GM12878 (cell line): ENCODE results near the gene ARHGAP22. TPM values are rescaled to one million over a fixed set of nuclear protein-coding genes. Genes with fewer than 3 reads are reported as not detected.

Source experiments
- ATAC-seq: fragments of 200-7000 bp; cut with Tn5 transposase; 3 replicates; pipeline ENCODE4 v1.9.1; 2020; ENCODE audit warnings: mild to moderate bottlenecking, moderate library complexity
- BruUV-seq: library from RNA; stranded (reverse); fragments of 400-500 nt; replicated peaks from 2 replicates; lab custom pipeline; 2021; lab: Mats Ljungman, UMichigan
- CTCF ChIA-PET: fragments of 300-600 bp; sonication (Branson Sonifier 250); formaldehyde crosslinking; extraction: SDS; loops from one replicate; lab custom pipeline; 2021; ENCODE audit warnings: inconsistent platforms; lab: Yijun Ruan, JAX
- POLR2A ChIA-PET: fragments of 350-600 bp; formaldehyde crosslinking; extraction: SDS; loops from one replicate; lab custom pipeline; 2021; ENCODE audit warnings: inconsistent platforms; lab: Charles Lee
- RAD21 ChIA-PET: fragments of 300-600 bp; sonication (Branson Sonifier 250); formaldehyde crosslinking; loops from one replicate; lab custom pipeline; 2023; ENCODE audit warnings: antibody characterized with exemption; ENCODE audit not compliant: unreplicated experiment; lab: Charles Lee
- SMC1A ChIA-PET: fragments of 300-600 bp; sonication (Branson Sonifier 250); formaldehyde crosslinking; loops from one replicate; lab custom pipeline; 2023; ENCODE audit not compliant: unreplicated experiment, uncharacterized antibody; lab: Charles Lee
- DNase-seq: peaks from one replicate; pipeline ENCODE4 v3.0.0-alpha.2; 2011; ENCODE audit warnings: low read depth, low spot score
- FAIRE-seq: peaks from 3 replicates; lab custom pipeline; 2011; peaks lifted over from hg19 to GRCh38; lab: Jason Lieb, UNC
- H2AFZ ChIP-seq: 2 replicates; pipeline ENCODE4 v1.6.0; 2011; ENCODE audit warnings: low read depth, low read length, control low read depth; ENCODE audit not compliant: control insufficient read depth
- H3K27ac ChIP-seq: 2 replicates; pipeline ENCODE4 v1.5.1; 2011; ENCODE audit warnings: control low read depth; ENCODE audit not compliant: control insufficient read depth, insufficient read depth
- H3K27me3 ChIP-seq, 2 experiments: replicated peaks in 1 of 2; 2 replicates each; pipeline versions ENCODE4 v1.6.0 to v1.6.1; 2011; ENCODE audit warnings: low read length in 1 of 2; ENCODE audit not compliant: control insufficient read depth in 2 of 2, insufficient read depth in 2 of 2
- H3K36me3 ChIP-seq, 2 experiments: 2 replicates each; pipeline ENCODE4 v1.5.1; 2011; ENCODE audit warnings: low read length in 1 of 2; ENCODE audit not compliant: control insufficient read depth in 2 of 2, insufficient read depth in 2 of 2
- H3K4me1 ChIP-seq: 2 replicates; pipeline ENCODE4 v1.6.1; 2011; ENCODE audit warnings: mild to moderate bottlenecking, low read length, moderate library complexity, mixed read lengths; ENCODE audit not compliant: control insufficient read depth, insufficient read depth
- H3K4me2 ChIP-seq: 2 replicates; pipeline ENCODE4 v1.6.0; 2011; ENCODE audit warnings: control low read depth; ENCODE audit not compliant: control insufficient read depth, insufficient read depth
- H3K4me3 ChIP-seq: fragments of 200-600 bp; sonication (generic); 2 replicates; pipeline ENCODE4 v1.5.1; 2016
- H3K79me2 ChIP-seq: 2 replicates; pipeline ENCODE4 v1.6.0; 2011; ENCODE audit warnings: low read length; ENCODE audit not compliant: control insufficient read depth, insufficient read depth
- H3K9ac ChIP-seq: 2 replicates; pipeline ENCODE4 v1.8.0; 2011; ENCODE audit warnings: low read length, control low read depth, mixed read lengths; ENCODE audit not compliant: control insufficient read depth, insufficient read depth
- H3K9me3 ChIP-seq: replicated peaks from 3 replicates; pipeline ENCODE4 v1.5.1; 2011; ENCODE audit warnings: mild to moderate bottlenecking, low read length; ENCODE audit not compliant: control insufficient read depth, insufficient read depth
- H4K20me1 ChIP-seq: 2 replicates; pipeline ENCODE4 v1.6.0; 2011; ENCODE audit not compliant: control insufficient read depth, insufficient read depth
- ATF7 ChIP-seq: fragments of 450-650 bp; IDR thresholded peaks from 2 replicates; pipeline ENCODE4 v1.6.1; 2016; ENCODE audit warnings: low read depth, mild to moderate bottlenecking
- BCL11A ChIP-seq: IDR thresholded peaks from 2 replicates; pipeline ENCODE4 v1.6.1; 2011; ENCODE audit warnings: low read depth, low read length
- BHLHE40 ChIP-seq, 2 experiments: fragments of 450-650 bp in 1 of 2; IDR thresholded peaks; 2 replicates each; pipeline ENCODE4 v1.6.1; 2011 to 2017; ENCODE audit warnings: low read depth in 2 of 2, borderline replicate concordance in 1 of 2, improper control_type of control experiment in 1 of 2, low read length in 1 of 2, mild to moderate bottlenecking in 1 of 2
- BRCA1 ChIP-seq: IDR thresholded peaks from 2 replicates; pipeline ENCODE4 v1.6.1; 2011; ENCODE audit warnings: low read depth, low read length, improper control_type of control experiment
- CBFB ChIP-seq: IDR thresholded peaks from 2 replicates; pipeline ENCODE4 v1.6.1; 2016; ENCODE audit warnings: antibody characterized with exemption, low read depth
- EP300 ChIP-seq, 2 experiments: fragments of 150-350 bp in 1 of 2; IDR thresholded peaks; 2 replicates each; pipeline ENCODE4 v1.6.1; 2011 to 2012; ENCODE audit warnings: low read depth in 2 of 2, low read length in 2 of 2, borderline replicate concordance in 1 of 2, improper control_type of control experiment in 1 of 2, inconsistent platforms in 1 of 2; ENCODE audit not compliant: control insufficient read depth in 1 of 2
- ESRRA ChIP-seq: IDR thresholded peaks from 2 replicates; pipeline ENCODE4 v1.6.1; 2012; ENCODE audit warnings: mild to moderate bottlenecking, low read length, improper control_type of control experiment
- EZH2 ChIP-seq: IDR thresholded peaks from 2 replicates; pipeline ENCODE4 v1.6.1; 2012; ENCODE audit warnings: low read depth, mild to moderate bottlenecking, control low read depth, inconsistent platforms, low read length, borderline replicate concordance; ENCODE audit not compliant: control insufficient read depth
- HCFC1 ChIP-seq: fragments of 150-350 bp; IDR thresholded peaks from 2 replicates; pipeline ENCODE4 v1.6.1; 2014; ENCODE audit warnings: low read length
- MTA3 ChIP-seq: IDR thresholded peaks from 2 replicates; pipeline ENCODE4 v1.6.1; 2012; ENCODE audit warnings: low read length, inconsistent platforms, borderline replicate concordance
- PAX5 ChIP-seq: IDR thresholded peaks from 2 replicates; pipeline ENCODE4 v1.6.1; 2011; ENCODE audit warnings: low read depth, low read length, borderline replicate concordance
- SUPT20H ChIP-seq: IDR thresholded peaks from 2 replicates; pipeline ENCODE4 v1.6.1; 2011; ENCODE audit warnings: low read depth, mild to moderate bottlenecking, low read length, moderate library complexity, borderline replicate concordance; ENCODE audit not compliant: control insufficient read depth
- TCF7 ChIP-seq: IDR thresholded peaks from 2 replicates; pipeline ENCODE4 v1.6.1; 2014; ENCODE audit warnings: antibody characterized with exemption, borderline replicate concordance
- WGBS: methylation state at CpG from one replicate; pipeline ENCODE4 v1.1.6; 2016; ENCODE audit warnings: low lambda C conversion rate; ENCODE audit not compliant: insufficient replicate concordance, insufficient coverage; ENCODE audit errors: missing lambda C conversion rate; 5-methylcytosine and 5-hydroxymethylcytosine counted together
- in situ Hi-C: fragments of 300-500 bp; cut with MboI; formaldehyde crosslinking; loops from 9 replicates; pipeline ENCODE4 v1.14.3; 2018; ENCODE audit warnings: mixed read lengths
- intact Hi-C: fragments of 100-400 bp; cut with micrococcal nuclease; formaldehyde crosslinking; loops from one replicate; pipeline ENCODE4 v1.14.2; 2022; ENCODE audit not compliant: unreplicated experiment
- polyA plus RNA-seq, 11 experiments: library from polyadenylated mRNA; depleted of rRNA in 4 of 11; unstranded in 6 of 11; stranded (reverse) in 5 of 11; fragments of >200 nt; fragmentation: Nextera tagmentation in 4 of 11; fragmentation: Illumina TruSeq in 1 of 11; extraction: Ambion mirVana in 4 of 11; extraction: Trizol in 1 of 11; gene quantifications; 1 replicate in 1 of 11; 2 replicates in 10 of 11; pipeline versions ENCODE4 v1.2.1 to v1.2.3, GENCODE V29; 2011 to 2016; ENCODE audit warnings: inconsistent platforms in 2 of 11, missing spikeins in 2 of 11, low read depth in 1 of 11
- total RNA-seq, 4 experiments: library from RNA; depleted of rRNA in 3 of 4; stranded (reverse); fragments of >200 nt in 3 of 4; fragmentation: Illumina TruSeq in 1 of 4; extraction: Trizol in 1 of 4; gene quantifications; 2 replicates each; pipeline versions ENCODE4 v1.2.1 to v1.2.3, GENCODE V29; 2013 to 2021
- TF ChIP-seq, protein P1 (sequence below): fragments of 450-650 bp; IDR thresholded peaks from 2 replicates; pipeline ENCODE4 v1.6.1; 2016; ENCODE audit warnings: mild to moderate bottlenecking

ARHGAP22 gene
- total and polyA plus RNA-seq, 10 of the 15 experiments (the other 5 are each of a cell fraction or from before 2014, with no cell fraction given): 0.07 to 0.61 (median 0.18) TPM; not detected in 5

- in situ Hi-C loops (no loop called here), intact Hi-C loops (no loop called here)
- RAD21 ChIA-PET: interaction anchor here (0.8 to 15.3 kb wide), 3 partner anchors 13 to 100 kb away, joined by 3 to 383 read pairs (median 3); partner anchors contain the start of gene ARHGAP22
- FAIRE-seq (no peak), DNase-seq (no peak), ATAC-seq (no peak)
- SMC1A ChIA-PET: interaction anchor here (0.6 to 15.1 kb wide), 7 partner anchors 7 to 288 kb away, joined by 3 to 298 read pairs (median 6); partner anchors contain the start of gene ARHGAP22
- TF ChIP-seq BCL11A (no peak), PAX5 (no peak), EP300 (IDR thresholded peaks at IDR 0.05; ENCODE audit: borderline replicate concordance in 1 of 2, control insufficient read depth in 1 of 2, low read depth in 2 of 2, low read length in 2 of 2) (no peak), TCF7 (no peak), BHLHE40 (IDR thresholded peaks at IDR 0.05; ENCODE audit: borderline replicate concordance in 1 of 2, low read depth in 2 of 2, low read length in 1 of 2) (no peak), ESRRA (no peak), BRCA1 (no peak), CBFB (no peak), HCFC1 (no peak), SUPT20H (no peak), EZH2 (no peak), ATF7 (no peak), MTA3 (no peak)
- TF ChIP-seq, protein P1, sequence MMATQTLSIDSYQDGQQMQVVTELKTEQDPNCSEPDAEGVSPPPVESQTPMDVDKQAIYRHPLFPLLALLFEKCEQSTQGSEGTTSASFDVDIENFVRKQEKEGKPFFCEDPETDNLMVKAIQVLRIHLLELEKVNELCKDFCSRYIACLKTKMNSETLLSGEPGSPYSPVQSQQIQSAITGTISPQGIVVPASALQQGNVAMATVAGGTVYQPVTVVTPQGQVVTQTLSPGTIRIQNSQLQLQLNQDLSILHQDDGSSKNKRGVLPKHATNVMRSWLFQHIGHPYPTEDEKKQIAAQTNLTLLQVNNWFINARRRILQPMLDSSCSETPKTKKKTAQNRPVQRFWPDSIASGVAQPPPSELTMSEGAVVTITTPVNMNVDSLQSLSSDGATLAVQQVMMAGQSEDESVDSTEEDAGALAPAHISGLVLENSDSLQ: no peak
- peaks cover 2% of the 10 kb centered on the region for H3K79me2 ChIP-seq
- H3K9ac ChIP-seq: no peak overlapping the region
- H3K4me1 ChIP-seq: peaks cover 11% of the 10 kb centered on the region
- H2AFZ ChIP-seq: no peak overlapping the region
- no peak overlapping the region for H3K4me2 ChIP-seq
- no peaks in the 10 kb centered on the region for H3K27me3 ChIP-seq
- no peak overlapping the region for H3K27ac ChIP-seq
- H3K4me3 ChIP-seq: no peak overlapping the region
- WGBS: 2% methylated on average over 2 of the region's 2 CpGs
- BruUV-seq: no TSS peak
- CTCF ChIA-PET: interaction anchor here (1.1 to 13.6 kb wide), 5 partner anchors 12 to 99 kb away, joined by 3 to 664 read pairs (median 7); partner anchors contain the start of gene ARHGAP22
- H3K9me3 ChIP-seq: no peaks in the 10 kb centered on the region
- no peaks in the 10 kb centered on the region for H4K20me1 ChIP-seq
- H3K36me3 ChIP-seq: no peaks in the 10 kb centered on the region
- POLR2A ChIA-PET: interaction anchor here (0.5 kb wide), 1 partner anchor 14 kb away, joined by 3 read pairs; no protein-coding TSS in a partner anchor
Observed at GRCh38 chr10:48651293-48651692, 46.4 kb upstream of the ARHGAP22 start.
